Fibroblast of villous mesenchyme (primary cell): ENCODE data around the gene ITPRIPL1. TPM values are rescaled to one million over a fixed set of nuclear protein-coding genes. Genes with fewer than 3 reads are reported as not detected.
A peak's percentile ranks its signal among the peaks of the same experiment; 100 is the strongest.

Experiments used
- DNase-seq: peaks from one replicate; pipeline ENCODE4 v3.0.0-alpha.2; 2010; ENCODE audit warnings: low read depth
- H3K4me3 ChIP-seq: 2 replicates; pipeline ENCODE4 v1.5.1; 2011; ENCODE audit warnings: low read depth, mild to moderate bottlenecking, low read length
- CTCF ChIP-seq: IDR thresholded peaks from 2 replicates; pipeline ENCODE4 v1.5.1; 2012; ENCODE audit warnings: low read depth, mild to moderate bottlenecking, low read length; ENCODE audit not compliant: insufficient read depth
- total RNA-seq: library from RNA; depleted of rRNA; stranded (reverse); fragments of >200 nt; gene quantifications from 2 replicates; pipeline ENCODE4 v1.2.3, GENCODE V29; 2012

Gene ITPRIPL1
- total RNA-seq, 1 donor: 5.2 TPM

GRCh38 chr2:96340493-96341414 lies 15.6 kb downstream of the ITPRIPL1 start:
- DNase-seq: peak; percentile 55
- no peak for TF ChIP-seq CTCF
- H3K4me3 ChIP-seq: no peak overlapping the region

GRCh38 chr2:96341641-96342040 lies 16.5 kb downstream of the ITPRIPL1 start:
- TF ChIP-seq CTCF: no peak
- H3K4me3 ChIP-seq: no peak overlapping the region
- no peak for DNase-seq

- H3K4me3 ChIP-seq: no peak overlapping the region
- peak; percentile 86 for DNase-seq
- TF ChIP-seq CTCF: no peak
Observed at GRCh38 chr2:96342085-96342484, 17.0 kb downstream of the ITPRIPL1 start.

GRCh38 chr2:96344011-96344410 lies 18.9 kb downstream of the ITPRIPL1 start:
- TF ChIP-seq CTCF: no peak
- DNase-seq: no peak
- H3K4me3 ChIP-seq: no peak overlapping the region

GRCh38 chr2:96345438-96345837 lies 20.3 kb downstream of the ITPRIPL1 start:
- TF ChIP-seq CTCF: peak; percentile 32
- H3K4me3 ChIP-seq: no peak overlapping the region
- DNase-seq: no peak

- DNase-seq: no peak
- H3K4me3 ChIP-seq: no peak overlapping the region
- TF ChIP-seq CTCF: no peak
Observed at GRCh38 chr2:96345868-96346462, 20.8 kb downstream of the ITPRIPL1 start.
